Right atrium auricular region (tissue), 2 donors: ENCODE data around the gene ALMS1. TPM values are rescaled to one million over a fixed set of nuclear protein-coding genes. Genes with fewer than 3 reads are reported as not detected.

ENCODE experiments used
- DNase-seq: peaks from one replicate; pipeline ENCODE4 v3.0.0-alpha.2; 2019; ENCODE audit warnings: low spot score
- H3K27ac ChIP-seq, 2 donors: fragments of 200-600 bp; sonication (generic); 1 replicate in 1 of 2; 2 replicates in 1 of 2; pipeline ENCODE4 v1.5.1; 2016 to 2019
- H3K27me3 ChIP-seq, 2 donors: fragments of 200-600 bp; sonication (generic); one replicate each; pipeline versions ENCODE4 v1.5.1 to v1.6.0; 2017 to 2019
- H3K36me3 ChIP-seq: fragments of 200-600 bp; sonication (generic); one replicate; pipeline ENCODE4 v1.5.1; 2016
- H3K4me1 ChIP-seq, 2 donors: fragments of 200-600 bp; sonication (generic); one replicate each; pipeline versions ENCODE4 v1.5.1 to v1.6.0; 2017 to 2019
- H3K4me3 ChIP-seq, 2 donors: fragments of 200-600 bp; sonication (generic); 1 replicate in 1 of 2; 2 replicates in 1 of 2; pipeline ENCODE4 v1.5.1; 2017 to 2019; ENCODE audit warnings: mild to moderate bottlenecking in 1 of 2, moderate library complexity in 1 of 2
- H3K9me3 ChIP-seq, 2 donors: fragments of 200-600 bp; sonication (generic); one replicate each; pipeline ENCODE4 v1.5.1; 2019
- CTCF ChIP-seq, 2 donors: fragments of 200-600 bp; sonication (generic); IDR thresholded peaks; one replicate each; pipeline ENCODE4 v1.5.1; 2019; ENCODE audit warnings: antibody characterized with exemption in 2 of 2
- total RNA-seq, 2 donors: library from RNA; depleted of rRNA; stranded (reverse); fragments of >200 nt; gene quantifications; one replicate each; pipeline ENCODE4 v1.1.0, GENCODE V29; 2016

ALMS1 gene
- total RNA-seq, 2 donors from 2014 or later = 8.7 to 14.9 TPM

- no peaks in the 10 kb centered on the region for H3K36me3 ChIP-seq
- H3K27me3 ChIP-seq = no peaks in the 10 kb centered on the region
- no peak for DNase-seq
- TF ChIP-seq CTCF (IDR thresholded peaks at IDR 0.05) = no peak
- no peaks in the 10 kb centered on the region for H3K9me3 ChIP-seq
- H3K27ac ChIP-seq = no peak overlapping the region
- no peaks in the 10 kb centered on the region for H3K4me1 ChIP-seq
- H3K4me3 ChIP-seq = no peak overlapping the region
These were observed 16.9 kb upstream of the ALMS1 start for GRCh38 chr2:73368781-73369180.

- no peak for TF ChIP-seq CTCF (IDR thresholded peaks at IDR 0.05)
- no peak for DNase-seq
These were observed 15.3 kb upstream of the ALMS1 start for GRCh38 chr2:73370348-73370747.

GRCh38 chr2:73373344-73373743 lies 12.3 kb upstream of the ALMS1 start:
- no peaks in the 10 kb centered on the region for H3K36me3 ChIP-seq
- no peak overlapping the region for H3K27ac ChIP-seq
- DNase-seq = no peak
- H3K9me3 ChIP-seq = no peaks in the 10 kb centered on the region
- H3K4me1 ChIP-seq = no peaks in the 10 kb centered on the region
- no peaks in the 10 kb centered on the region for H3K27me3 ChIP-seq
- no peak overlapping the region for H3K4me3 ChIP-seq
- no peak for TF ChIP-seq CTCF (IDR thresholded peaks at IDR 0.05)

More at GRCh38 chr2:73370348-73370747, 15.3 kb upstream of the ALMS1 start:
- Histone ChIP-seq H3K4me3 (no peak overlapping the region), H3K27me3 (no peaks in the 10 kb centered on the region), H3K36me3 (no peaks in the 10 kb centered on the region), H3K4me1 (no peaks in the 10 kb centered on the region), H3K9me3 (no peaks in the 10 kb centered on the region), H3K27ac (no peak overlapping the region)

DNA sequence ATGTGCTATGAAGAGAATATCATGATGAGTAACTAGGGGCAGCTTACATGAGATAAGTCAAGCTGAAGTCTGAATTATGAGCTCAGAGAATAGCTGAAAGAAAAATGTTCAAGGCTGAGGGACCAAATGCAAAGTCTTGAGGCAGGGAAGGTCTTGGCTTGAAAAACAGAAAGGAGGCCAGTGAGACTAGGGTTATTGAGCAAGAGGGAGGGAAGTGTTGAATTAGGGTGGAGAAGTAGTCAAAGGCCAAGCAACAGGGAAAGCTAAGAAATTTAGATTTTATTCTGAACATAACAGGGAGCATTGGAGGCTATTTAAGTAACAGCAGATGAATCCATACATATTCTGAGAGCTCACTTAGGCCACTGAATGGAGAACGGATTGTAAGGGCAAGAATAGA lies 11.4 kb upstream of the ALMS1 start:
- no peaks in the 10 kb centered on the region for H3K27me3 ChIP-seq
- H3K9me3 ChIP-seq = no peaks in the 10 kb centered on the region
- H3K36me3 ChIP-seq = no peaks in the 10 kb centered on the region
- no peaks in the 10 kb centered on the region for H3K4me1 ChIP-seq
- H3K4me3 ChIP-seq = no peak overlapping the region
- no peak for DNase-seq
- H3K27ac ChIP-seq = no peak overlapping the region
- TF ChIP-seq CTCF (IDR thresholded peaks at IDR 0.05) = no peak

- Histone ChIP-seq H3K4me1 (no peaks in the 10 kb centered on the region), H3K4me3 (no peak overlapping the region), H3K27ac (no peak overlapping the region), H3K27me3 (no peaks in the 10 kb centered on the region), H3K36me3 (no peaks in the 10 kb centered on the region), H3K9me3 (no peaks in the 10 kb centered on the region)
- TF ChIP-seq CTCF (IDR thresholded peaks at IDR 0.05) = no peak
- DNase-seq = no peak
These were observed 9.0 kb upstream of the ALMS1 start for GRCh38 chr2:73376681-73377080.

DNA sequence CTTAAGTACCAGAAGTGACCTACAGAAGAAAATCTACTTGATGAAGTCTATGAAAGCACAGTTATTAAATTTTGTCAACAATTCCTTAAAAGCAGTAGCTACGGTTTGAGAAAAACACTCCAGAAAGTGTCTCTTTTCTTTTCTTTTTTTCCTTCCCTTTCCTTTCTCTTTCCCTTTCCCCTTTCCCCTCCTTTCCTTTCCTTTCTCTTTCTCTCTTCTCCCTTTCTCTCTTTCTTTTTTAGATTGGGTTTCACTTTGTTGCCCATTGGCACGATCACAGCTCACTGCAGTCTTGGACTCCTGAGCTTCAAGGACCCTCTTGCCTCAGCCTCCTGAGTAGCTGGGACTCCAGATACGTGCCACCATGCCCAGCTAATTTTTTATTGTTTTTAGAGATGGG lies 2.6 kb upstream of the ALMS1 start:
- Histone ChIP-seq H3K4me1 (peaks cover 0 to 21% of the 10 kb centered on the region in 2 donors), H3K4me3 (no peak overlapping the region), H3K36me3 (no peaks in the 10 kb centered on the region), H3K9me3 (no peaks in the 10 kb centered on the region), H3K27ac (no peak overlapping the region), H3K27me3 (no peaks in the 10 kb centered on the region)
- no peak for TF ChIP-seq CTCF (IDR thresholded peaks at IDR 0.05)
- DNase-seq = no peak
